GM21786 (cell line): ENCODE measurements around the gene PCDH15.
"Not testable (repeated sequence)": the region's sequence is repeated elsewhere in the genome, so short reads cannot be mapped to it uniquely, and the experiment has no call there.

Source experiments
- ATAC-seq: cut with Tn5 transposase; IDR thresholded peaks from one replicate; pipeline ENCODE4 v1.9.1; 2021; ENCODE audit not compliant: unreplicated experiment

PCDH15 gene

GRCh38 chr10:54009672-54010071, 791.4 kb downstream of the PCDH15 start:
- no peak for ATAC-seq

DNA sequence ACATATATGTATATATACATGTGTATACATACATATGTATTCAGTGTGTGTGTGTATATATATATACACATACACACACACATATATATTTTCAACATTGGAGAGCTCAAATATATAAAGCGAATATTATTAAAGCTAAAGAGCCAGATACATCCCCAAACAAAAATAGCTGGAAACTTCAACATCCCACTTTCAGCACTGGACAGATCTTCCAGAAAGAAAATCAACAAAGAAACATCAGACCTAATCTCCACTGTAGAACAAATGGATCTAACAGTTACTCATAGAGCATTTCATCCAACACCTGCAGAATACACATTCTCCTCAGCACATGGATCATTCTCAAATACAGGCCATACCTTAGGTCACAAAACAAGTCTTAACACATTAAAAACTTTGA, 799.0 kb downstream of the PCDH15 start:
- no peak for ATAC-seq

GRCh38 chr10:53997953-53998352, 803.1 kb downstream of the PCDH15 start:
- no peak for ATAC-seq

DNA sequence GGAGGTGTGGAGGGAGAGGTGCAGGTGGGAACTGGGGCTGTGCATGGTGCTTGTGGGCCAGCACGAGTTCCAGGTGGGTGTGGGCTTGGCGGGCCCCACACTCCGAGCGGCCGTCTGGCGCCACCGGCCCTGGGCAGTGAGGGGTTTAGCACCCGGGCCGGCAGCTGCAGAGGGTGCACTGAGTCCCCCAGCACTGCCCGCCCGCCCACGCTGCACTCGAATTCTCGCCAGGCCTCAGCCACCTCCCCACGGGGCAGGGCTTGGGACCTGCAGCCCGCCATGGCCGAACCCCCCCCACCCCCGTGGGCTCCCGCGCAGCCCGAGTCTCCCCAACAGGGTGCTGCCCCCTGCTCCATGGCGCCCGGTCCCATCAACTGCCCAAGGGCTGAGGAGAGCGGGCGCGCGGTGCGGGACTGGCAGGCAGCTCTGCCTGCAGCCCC, 810.2 kb downstream of the PCDH15 start:
- ATAC-seq, result no peak

DNA sequence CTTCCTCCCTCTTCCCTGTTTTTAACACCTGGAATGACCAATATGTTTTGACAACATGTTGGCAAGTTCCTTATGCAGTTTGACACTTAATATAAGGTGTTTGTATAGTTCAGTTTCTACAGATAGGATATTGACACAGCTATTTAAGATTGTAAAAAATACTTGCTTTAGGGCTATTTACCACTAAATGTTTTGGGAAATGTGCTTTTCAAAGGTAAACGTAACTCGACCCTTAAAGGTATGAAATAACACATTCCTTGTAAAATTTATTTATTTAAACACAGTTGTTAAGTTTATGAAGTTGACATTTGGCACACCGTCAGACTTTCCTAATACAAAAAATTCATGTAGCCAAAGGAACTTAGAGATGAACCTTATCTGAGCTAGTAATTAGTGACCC, 817.6 kb downstream of the PCDH15 start:
- no peak for ATAC-seq

GRCh38 chr10:53980210-53980609, 820.8 kb downstream of the PCDH15 start:
- ATAC-seq, result no peak

- no peak for ATAC-seq
These were observed 822.7 kb downstream of the PCDH15 start for GRCh38 chr10:53978301-53978700.

- ATAC-seq, result no peak
These were observed 823.8 kb downstream of the PCDH15 start for GRCh38 chr10:53977267-53977666.

- no peak for ATAC-seq
These were observed 843.6 kb downstream of the PCDH15 start for GRCh38 chr10:53957401-53957800.

DNA sequence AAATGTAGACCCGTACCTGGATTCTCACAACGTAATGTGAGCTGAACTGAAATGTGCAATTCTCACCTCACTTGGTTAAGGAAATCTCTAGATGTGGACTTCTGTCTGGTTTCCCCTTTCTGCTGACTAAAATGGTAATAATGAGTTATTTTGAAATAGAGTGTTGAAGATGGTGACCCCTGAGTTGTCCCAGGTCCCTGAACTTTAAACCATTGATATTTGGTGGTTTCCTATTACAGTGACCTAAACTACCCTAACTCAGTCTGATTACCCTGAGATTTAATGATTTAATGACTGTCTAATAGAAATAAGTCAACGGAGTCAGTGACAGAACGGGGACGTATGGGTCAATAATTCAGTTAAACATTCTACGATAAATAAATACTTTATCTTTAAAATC, 845.9 kb downstream of the PCDH15 start:
- ATAC-seq, result no peak

- no peak for ATAC-seq
These were observed 848.1 kb downstream of the PCDH15 start for GRCh38 chr10:53952698-53953630.

DNA sequence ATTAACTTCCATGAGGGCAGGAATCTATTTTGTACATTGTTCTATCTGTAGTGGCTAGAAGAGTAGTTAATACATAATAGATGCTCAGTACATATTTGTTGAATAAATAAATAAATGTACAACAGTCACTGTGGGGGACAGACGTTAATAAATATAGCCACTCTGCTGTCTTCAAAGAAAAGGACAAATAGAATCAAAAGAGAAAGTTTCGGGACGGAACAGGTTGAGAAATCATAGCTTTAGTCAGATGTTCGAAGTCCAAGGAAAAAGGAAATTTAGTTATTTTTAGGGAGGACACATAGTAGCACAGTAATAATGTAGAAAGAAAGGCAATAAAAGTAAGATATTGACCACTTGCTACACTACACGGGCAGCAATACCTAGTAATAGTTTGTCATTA, 861.4 kb downstream of the PCDH15 start:
- ATAC-seq, result no peak

GRCh38 chr10:53930648-53931047, 870.4 kb downstream of the PCDH15 start:
- no peak for ATAC-seq

DNA sequence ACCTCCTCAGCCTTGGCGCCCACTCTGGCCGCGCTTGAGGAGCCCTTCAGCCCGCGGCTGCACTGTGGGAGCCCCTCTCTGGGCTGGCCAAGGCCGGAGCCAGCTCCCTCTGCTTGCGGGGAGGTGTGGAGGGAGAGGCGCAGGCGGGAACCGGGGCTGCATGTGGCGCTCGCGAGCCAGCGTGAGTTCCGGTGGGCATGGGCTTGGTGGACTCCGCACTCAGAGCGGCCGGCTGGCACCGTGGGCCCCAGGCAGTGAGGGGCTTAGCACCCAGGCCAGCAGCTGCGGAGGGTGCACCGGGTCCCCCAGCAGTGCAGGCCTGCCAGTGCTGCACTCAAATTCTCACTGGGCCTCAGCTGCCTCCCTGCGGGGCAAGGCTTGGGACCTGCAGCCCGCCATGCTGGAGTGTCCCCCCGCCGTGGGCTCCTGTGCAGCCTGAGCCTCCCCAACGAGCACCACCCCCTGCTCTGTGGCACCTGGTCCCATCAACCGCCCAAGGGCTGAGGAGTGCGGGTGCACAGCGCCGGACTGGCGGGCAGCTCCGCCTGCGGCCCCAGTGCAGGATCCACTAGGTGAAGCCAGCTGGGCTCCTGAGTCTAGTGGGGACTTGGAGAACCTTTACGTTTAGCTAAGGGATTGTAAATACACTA, 876.9 kb downstream of the PCDH15 start:
- not testable (repeated sequence) for ATAC-seq

GRCh38 chr10:53918755-53919154, 882.3 kb downstream of the PCDH15 start:
- no peak for ATAC-seq

DNA sequence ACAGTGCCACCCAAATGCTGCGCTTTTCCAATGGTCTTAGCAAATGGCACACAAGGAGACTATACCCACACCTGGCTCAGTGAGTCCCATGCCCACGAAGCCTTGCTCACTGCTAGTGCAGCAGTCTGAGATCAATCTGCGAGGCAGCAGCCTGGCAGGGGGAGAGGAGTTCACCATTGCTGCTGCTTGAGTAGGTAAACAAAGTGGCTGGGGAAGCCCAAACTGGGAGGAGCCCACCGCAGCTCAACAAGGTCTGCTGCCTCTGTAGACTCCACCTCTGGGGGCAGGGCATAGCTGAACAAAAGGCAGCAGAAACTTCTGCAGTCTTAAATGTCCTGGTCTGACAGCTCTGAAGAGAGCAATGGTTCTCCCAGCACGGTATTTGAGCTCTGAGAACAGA, 891.2 kb downstream of the PCDH15 start:
- no peak for ATAC-seq

- ATAC-seq, result no peak
These were observed 896.4 kb downstream of the PCDH15 start for GRCh38 chr10:53904506-53905241.

- ATAC-seq, result no peak
These were observed 897.3 kb downstream of the PCDH15 start for GRCh38 chr10:53903756-53904155.

DNA sequence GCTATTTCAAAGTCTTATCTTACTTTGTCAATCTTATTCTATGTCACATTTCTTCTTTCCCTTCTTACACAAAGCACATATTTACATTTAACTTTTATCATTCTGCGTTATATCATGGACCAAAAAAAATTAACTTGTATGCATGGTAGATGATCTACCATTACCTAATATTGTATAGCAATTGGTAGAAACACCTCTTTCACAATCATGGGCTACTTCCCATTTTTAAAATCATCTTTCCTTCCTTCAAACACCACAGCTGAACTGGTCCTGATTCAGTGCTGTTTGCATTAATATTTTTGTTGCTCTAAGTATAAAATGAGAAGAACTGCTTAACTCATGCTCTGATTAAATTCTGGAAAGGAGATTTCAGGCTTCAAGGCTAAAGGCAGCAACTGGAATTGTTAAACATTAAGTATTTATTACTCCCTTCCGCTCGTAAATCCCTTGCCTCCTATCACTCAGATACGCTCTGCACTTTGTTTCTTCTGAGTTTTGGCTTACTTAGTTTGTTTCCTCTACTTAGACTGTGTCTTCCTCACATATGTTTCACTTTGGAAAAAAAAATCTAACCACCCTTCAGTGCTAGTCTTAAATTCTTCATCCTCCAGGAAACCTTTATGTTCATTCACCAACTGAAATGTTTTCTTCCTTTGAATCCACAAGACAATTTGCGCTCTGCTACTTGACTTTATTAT, 901.4 kb downstream of the PCDH15 start:
- ATAC-seq, result no peak

GRCh38 chr10:53898532-53898931, 902.5 kb downstream of the PCDH15 start:
- no peak for ATAC-seq

GRCh38 chr10:53894145-53894544, 906.9 kb downstream of the PCDH15 start:
- no peak for ATAC-seq
